Gastroesophageal sphincter (tissue), 4 donors: ENCODE data around the gene MYO19. TPM values are rescaled to one million over a fixed set of nuclear protein-coding genes. Genes with fewer than 3 reads are reported as not detected.
"Not testable (repeated sequence)": the region's sequence is repeated elsewhere in the genome, so short reads cannot be mapped to it uniquely, and the experiment has no call there.

Source experiments
- ATAC-seq: fragments of 150-250 bp; one replicate; pipeline ENCODE4 v1.9.1; 2016; ENCODE audit warnings: mild to moderate bottlenecking, moderate library complexity
- H3K27ac ChIP-seq, 4 donors: fragments of 200-600 bp; sonication (generic) in 3 of 4; 1 replicate in 3 of 4; 2 replicates in 1 of 4; pipeline ENCODE4 v1.5.1; 2016 to 2019
- H3K27me3 ChIP-seq: fragments of 200-600 bp; sonication (generic); one replicate; pipeline ENCODE4 v1.5.1; 2019
- H3K36me3 ChIP-seq, 2 donors: fragments of 200-600 bp; sonication (generic); one replicate each; pipeline ENCODE4 v1.5.1; 2019; ENCODE audit warnings: control low read depth in 1 of 2
- H3K4me1 ChIP-seq, 3 donors: fragments of 200-600 bp; sonication (generic); 1 replicate in 2 of 3; 2 replicates in 1 of 3; pipeline ENCODE4 v1.5.1; 2016 to 2019; ENCODE audit warnings: control low read depth in 2 of 3
- H3K4me3 ChIP-seq, 2 donors: fragments of 200-600 bp; sonication (generic); one replicate each; pipeline ENCODE4 v1.5.1; 2019; ENCODE audit warnings: mild to moderate bottlenecking in 1 of 2, moderate library complexity in 1 of 2
- H3K9me3 ChIP-seq, 3 donors: fragments of 200-600 bp; sonication (generic); one replicate each; pipeline ENCODE4 v1.5.1; 2017 to 2019; ENCODE audit warnings: control low read depth in 2 of 3
- CTCF ChIP-seq, 4 experiments: fragments of 200-600 bp in 2 of 4; fragments of 450-650 bp in 2 of 4; sonication (generic) in 1 of 4; IDR thresholded peaks; one replicate each; pipeline ENCODE4 v1.5.1; 2017 to 2019; ENCODE audit warnings: antibody characterized with exemption in 4 of 4, mild to moderate bottlenecking in 2 of 4, moderate library complexity in 2 of 4
- EP300 ChIP-seq: sonication (generic); formaldehyde crosslinking; IDR thresholded peaks from one replicate; pipeline ENCODE4 v1.6.1; 2017; ENCODE audit warnings: antibody characterized with exemption, mild to moderate bottlenecking
- POLR2A ChIP-seq, 2 donors: fragments of 450-650 bp; IDR thresholded peaks; one replicate each; pipeline ENCODE4 v1.6.1; 2017; ENCODE audit warnings: antibody characterized with exemption in 2 of 2, mild to moderate bottlenecking in 2 of 2, moderate library complexity in 1 of 2
- POLR2AphosphoS5 ChIP-seq: sonication (generic); formaldehyde crosslinking; IDR thresholded peaks from one replicate; pipeline ENCODE4 v1.6.1; 2017; ENCODE audit warnings: antibody characterized with exemption
- WGBS, 2 donors: methylation state at CpG; one replicate each; pipeline ENCODE4 v1.1.5; 2018; ENCODE audit warnings: low coverage in 1 of 2; 5-methylcytosine and 5-hydroxymethylcytosine counted together
- total RNA-seq, 4 donors: library from RNA; depleted of rRNA; stranded (reverse); fragments of >200 nt; gene quantifications; one replicate each; pipeline ENCODE4 v1.1.0, GENCODE V29; 2016

Gene MYO19
- total RNA-seq, 4 donors from 2014 or later, result 23.3 to 63.5 (median 42.5) TPM

GRCh38 chr17:36486204-36487194 lies 48.2 kb downstream of the MYO19 start, which contains the start of gene ZNHIT3:
TSS of gene ZNHIT3 (plus strand) at chr17:36486681. CDS start at chr17:36486700, 19 bp downstream.
- peak; percentile 44 for TF ChIP-seq POLR2AphosphoS5
- TF ChIP-seq CTCF (IDR thresholded peaks at IDR 0.05), result no peak
- TF ChIP-seq EP300, result no peak
- peak; percentile 25 to 59 for TF ChIP-seq POLR2A (IDR thresholded peaks at IDR 0.05)
- Histone ChIP-seq H3K36me3 (peaks cover 0 to 4% of the 10 kb centered on the region in 2 donors), H3K4me3 (peak within 1 kb of the TSS; percentile 85 to 94), H3K9me3 (no peaks in the 10 kb centered on the region), H3K27me3 (peaks cover 11% of the 10 kb centered on the region), H3K4me1 (peaks cover 0 to 54% (median 21%) of the 10 kb centered on the region in 3 donors), H3K27ac (peak within 1 kb of the TSS; percentile 72 to 93 (median 92))
- ATAC-seq, result peak; percentile 96
- 0 to 1% methylated on average over 14 to 33 of the region's 73 CpGs for WGBS, 2 donors

- Histone ChIP-seq H3K27me3 (peaks cover 15% of the 10 kb centered on the region), H3K4me1 (peaks cover 0 to 54% (median 21%) of the 10 kb centered on the region in 3 donors), H3K36me3 (peaks cover 0 to 4% of the 10 kb centered on the region in 2 donors), H3K4me3 (peak overlapping the region; percentile 85 to 94), H3K9me3 (no peaks in the 10 kb centered on the region), H3K27ac (peak overlapping the region in 3 of 4 donors; percentile 91 to 93 (median 93))
- ATAC-seq, result no peak
- no peak for TF ChIP-seq POLR2A (IDR thresholded peaks at IDR 0.05)
- no peak for TF ChIP-seq POLR2AphosphoS5
- TF ChIP-seq EP300, result no peak
- TF ChIP-seq CTCF (IDR thresholded peaks at IDR 0.05), result no peak
- 14 to 40% methylated on average over 2 of the region's 10 CpGs for WGBS, 2 donors
These were observed 48.9 kb downstream of the MYO19 start for GRCh38 chr17:36485805-36486203.

- no peak for ATAC-seq
- TF ChIP-seq POLR2A (IDR thresholded peaks at IDR 0.05), result no peak
- TF ChIP-seq POLR2AphosphoS5, result no peak
- no peak for TF ChIP-seq EP300
- no peak for TF ChIP-seq CTCF (IDR thresholded peaks at IDR 0.05)
These were observed 49.6 kb downstream of the MYO19 start for GRCh38 chr17:36485027-36485426.

GRCh38 chr17:36484021-36484420 lies 50.6 kb downstream of the MYO19 start:
- H3K4me3 ChIP-seq, ATAC-seq, H3K27ac ChIP-seq, H3K36me3 ChIP-seq, H3K9me3 ChIP-seq: not testable (repeated sequence)
- Histone ChIP-seq H3K4me1 (peaks cover 0 to 45% (median 21%) of the 10 kb centered on the region in 3 donors), H3K27me3 (peaks cover 15% of the 10 kb centered on the region)
- 89 to 92% methylated on average over 5 to 7 of the region's 7 CpGs for WGBS, 2 donors

More at GRCh38 chr17:36485027-36485426, 49.6 kb downstream of the MYO19 start:
- Histone ChIP-seq H3K4me1 (peaks cover 0 to 54% (median 21%) of the 10 kb centered on the region in 3 donors), H3K27ac (no peak overlapping the region), H3K9me3 (no peaks in the 10 kb centered on the region), H3K27me3 (peaks cover 15% of the 10 kb centered on the region), H3K36me3 (peaks cover 0 to 4% of the 10 kb centered on the region in 2 donors), H3K4me3 (no peak overlapping the region)
- 82 to 85% methylated on average over 3 to 5 of the region's 8 CpGs for WGBS, 2 donors

GRCh38 chr17:36482611-36483504 lies 51.8 kb downstream of the MYO19 start:
- Histone ChIP-seq H3K4me1 (peaks cover 0 to 34% (median 20%) of the 10 kb centered on the region in 3 donors), H3K9me3 (no peaks in the 10 kb centered on the region), H3K27ac (peak overlapping the region in 3 of 4 donors; percentile 48 to 59 (median 52)), H3K36me3 (no peaks in the 10 kb centered on the region), H3K27me3 (peaks cover 15% of the 10 kb centered on the region), H3K4me3 (peak overlapping the region; percentile 18 to 54)
- WGBS, 2 donors, result no CpG with 5 or more reads among the region's 79 CpGs
- TF ChIP-seq CTCF (IDR thresholded peaks at IDR 0.05), result peak; percentile 85 to 97 (median 88)
- no peak for TF ChIP-seq EP300
- peak; percentile 89 for ATAC-seq
